Retinal pigment epithelial cell (primary cell): Measurements from ENCODE around the gene IL1R2.

ENCODE experiments used
- DNase-seq: peaks from one replicate; pipeline ENCODE4 v3.0.0-alpha.2; 2010; ENCODE audit warnings: low read depth
- H3K4me3 ChIP-seq: 2 replicates; pipeline ENCODE4 v1.5.1; 2011; ENCODE audit warnings: mild to moderate bottlenecking, low read length, control low read depth, moderate library complexity
- TF ChIP-seq, protein P1 (sequence below): conservative IDR thresholded peaks from 2 replicates; pipeline ENCODE4 v1.5.1; 2011; ENCODE audit warnings: low read depth, low read length, control low read depth, inconsistent platforms

Gene IL1R2, protein sequence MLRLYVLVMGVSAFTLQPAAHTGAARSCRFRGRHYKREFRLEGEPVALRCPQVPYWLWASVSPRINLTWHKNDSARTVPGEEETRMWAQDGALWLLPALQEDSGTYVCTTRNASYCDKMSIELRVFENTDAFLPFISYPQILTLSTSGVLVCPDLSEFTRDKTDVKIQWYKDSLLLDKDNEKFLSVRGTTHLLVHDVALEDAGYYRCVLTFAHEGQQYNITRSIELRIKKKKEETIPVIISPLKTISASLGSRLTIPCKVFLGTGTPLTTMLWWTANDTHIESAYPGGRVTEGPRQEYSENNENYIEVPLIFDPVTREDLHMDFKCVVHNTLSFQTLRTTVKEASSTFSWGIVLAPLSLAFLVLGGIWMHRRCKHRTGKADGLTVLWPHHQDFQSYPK

DNA sequence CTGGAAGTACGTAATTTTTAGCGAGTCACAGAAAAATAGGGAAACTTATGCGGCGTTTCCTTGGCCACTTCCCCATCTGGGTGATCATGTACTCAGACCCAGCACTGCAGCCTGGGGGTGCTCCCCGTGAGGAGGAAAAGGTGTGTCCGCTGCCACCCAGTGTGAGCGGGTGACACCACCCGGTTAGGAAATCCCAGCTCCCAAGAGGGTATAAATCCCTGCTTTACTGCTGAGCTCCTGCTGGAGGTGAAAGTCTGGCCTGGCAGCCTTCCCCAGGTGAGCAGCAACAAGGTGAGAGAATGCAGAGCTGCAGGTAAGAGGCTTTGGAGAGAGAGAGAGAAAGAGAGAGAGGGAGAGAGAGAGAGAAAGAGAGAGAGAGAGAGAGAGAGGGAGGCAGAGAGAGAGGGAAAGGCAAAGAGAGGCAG is at the start of gene IL1R2:
IL1R2 (plus strand) TSS at position 240 of the 425 bp plus-strand sequence. CDS start 16,616 bp downstream, outside the sequence.
- no peak within 1 kb of the TSS for H3K4me3 ChIP-seq
- TF ChIP-seq, protein P1, sequence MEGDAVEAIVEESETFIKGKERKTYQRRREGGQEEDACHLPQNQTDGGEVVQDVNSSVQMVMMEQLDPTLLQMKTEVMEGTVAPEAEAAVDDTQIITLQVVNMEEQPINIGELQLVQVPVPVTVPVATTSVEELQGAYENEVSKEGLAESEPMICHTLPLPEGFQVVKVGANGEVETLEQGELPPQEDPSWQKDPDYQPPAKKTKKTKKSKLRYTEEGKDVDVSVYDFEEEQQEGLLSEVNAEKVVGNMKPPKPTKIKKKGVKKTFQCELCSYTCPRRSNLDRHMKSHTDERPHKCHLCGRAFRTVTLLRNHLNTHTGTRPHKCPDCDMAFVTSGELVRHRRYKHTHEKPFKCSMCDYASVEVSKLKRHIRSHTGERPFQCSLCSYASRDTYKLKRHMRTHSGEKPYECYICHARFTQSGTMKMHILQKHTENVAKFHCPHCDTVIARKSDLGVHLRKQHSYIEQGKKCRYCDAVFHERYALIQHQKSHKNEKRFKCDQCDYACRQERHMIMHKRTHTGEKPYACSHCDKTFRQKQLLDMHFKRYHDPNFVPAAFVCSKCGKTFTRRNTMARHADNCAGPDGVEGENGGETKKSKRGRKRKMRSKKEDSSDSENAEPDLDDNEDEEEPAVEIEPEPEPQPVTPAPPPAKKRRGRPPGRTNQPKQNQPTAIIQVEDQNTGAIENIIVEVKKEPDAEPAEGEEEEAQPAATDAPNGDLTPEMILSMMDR, result no peak
- no peak for DNase-seq

DNA sequence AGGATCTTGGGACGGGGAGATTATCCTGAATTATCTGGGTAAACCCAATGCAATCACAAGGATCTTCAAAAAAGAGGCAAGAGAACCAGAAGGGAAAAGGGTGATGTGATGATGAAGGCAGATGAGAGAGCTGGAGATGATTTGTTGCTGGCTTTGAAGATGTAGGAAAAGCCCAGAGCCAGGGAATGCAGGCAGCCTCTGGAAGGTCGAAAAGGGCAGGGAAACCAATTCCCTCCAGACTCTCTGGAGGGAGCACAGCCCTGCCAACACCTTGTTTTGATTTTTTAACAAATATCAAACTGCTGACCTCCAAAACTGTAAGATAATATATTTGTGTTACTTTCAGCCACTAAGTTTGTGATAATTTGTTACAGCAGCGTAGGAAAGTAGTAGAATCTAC is 48.9 kb upstream of the IL1R2 start:
- TF ChIP-seq, protein P1, result no peak
- no peak for DNase-seq
- no peak overlapping the region for H3K4me3 ChIP-seq

DNA sequence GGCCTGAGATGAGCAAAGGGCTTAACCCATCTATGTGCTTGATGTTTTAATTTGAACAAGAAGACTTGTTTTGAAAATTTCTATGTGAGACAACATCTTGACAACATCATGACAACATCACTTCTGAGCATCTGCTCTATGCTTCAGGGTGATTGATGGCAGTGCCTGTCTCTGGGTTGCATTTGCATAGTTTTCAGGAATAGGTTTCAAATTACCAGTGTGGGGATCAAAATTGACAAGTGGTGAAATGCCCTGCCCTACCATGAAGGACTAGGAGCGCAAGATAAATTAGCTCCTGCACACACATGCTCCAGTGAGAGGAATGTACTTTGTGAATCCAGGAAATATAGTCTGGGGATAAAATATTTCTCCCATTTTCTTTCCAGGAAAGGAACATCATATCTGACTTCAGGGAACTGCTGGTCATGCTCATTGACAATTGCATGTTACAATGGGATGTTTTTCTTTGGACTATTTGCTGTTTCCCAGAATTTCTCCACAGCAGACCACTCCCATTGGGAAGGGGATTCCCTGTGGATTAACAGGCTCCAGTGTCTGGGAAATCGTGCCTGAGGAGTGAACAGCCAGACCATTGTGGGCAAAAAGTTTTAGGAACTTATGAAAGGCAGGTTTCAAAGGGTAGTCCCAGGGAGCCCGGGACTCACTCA is 45.3 kb upstream of the IL1R2 start:
- no peak overlapping the region for H3K4me3 ChIP-seq
- no peak for DNase-seq
- TF ChIP-seq, protein P1, result no peak

DNA sequence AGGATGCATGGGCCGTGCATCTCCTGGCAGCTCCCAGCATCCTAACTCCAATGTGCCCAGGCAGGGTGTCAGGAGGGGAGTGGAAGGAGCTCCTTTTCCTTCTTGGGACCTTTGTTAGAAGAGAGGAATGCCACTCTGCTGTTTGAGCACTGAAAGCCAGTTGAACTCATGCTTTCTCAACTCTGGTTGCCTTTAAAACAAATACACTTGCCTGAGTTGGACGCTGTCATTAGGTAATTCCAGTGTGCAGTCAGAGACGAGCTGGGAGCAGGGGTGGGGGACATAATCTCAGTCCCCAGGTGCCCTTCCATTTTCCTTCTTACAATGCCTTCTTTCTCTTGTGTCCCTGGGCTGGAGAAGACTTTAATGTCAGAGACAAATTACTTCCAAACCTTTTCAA is 44.4 kb upstream of the IL1R2 start:
- no peak overlapping the region for H3K4me3 ChIP-seq
- TF ChIP-seq, protein P1, result no peak
- DNase-seq, result no peak

- no peak overlapping the region for H3K4me3 ChIP-seq
- no peak for DNase-seq
- TF ChIP-seq, protein P1, result no peak
Measured at GRCh38 chr2:101948625-101949155, 43.1 kb upstream of the IL1R2 start.

GRCh38 chr2:101949304-101949703 is 42.5 kb upstream of the IL1R2 start:
- TF ChIP-seq, protein P1, result no peak
- no peak for DNase-seq
- no peak overlapping the region for H3K4me3 ChIP-seq

- no peak for DNase-seq
- TF ChIP-seq, protein P1, result no peak
- H3K4me3 ChIP-seq, result no peak overlapping the region
Measured at GRCh38 chr2:101951296-101951695, 40.5 kb upstream of the IL1R2 start.
